Adipocyte (in vitro differentiated cells): ENCODE results near the gene CD36.
A peak's percentile ranks its signal among the peaks of the same experiment; 100 is the strongest.

Experiments
- DNase-seq: peaks from one replicate; pipeline ENCODE4 v3.0.0-alpha.2; 2015; ENCODE audit warnings: low read depth
- H3K27me3 ChIP-seq: replicated peaks from 2 replicates; pipeline ENCODE4 v1.7.0; 2013; ENCODE audit warnings: mild to moderate bottlenecking, low read length, moderate library complexity; ENCODE audit not compliant: control insufficient read depth, insufficient read depth
- H3K36me3 ChIP-seq: 2 replicates; pipeline ENCODE4 v1.7.0; 2013; ENCODE audit warnings: low read length, mild to moderate bottlenecking, moderate library complexity; ENCODE audit not compliant: control insufficient read depth, insufficient read depth, severe bottlenecking
- H3K4me1 ChIP-seq: 2 replicates; pipeline ENCODE4 v1.7.0; 2013; ENCODE audit warnings: mild to moderate bottlenecking, low read length, moderate library complexity; ENCODE audit not compliant: control insufficient read depth, insufficient read depth
- H3K4me3 ChIP-seq: 2 replicates; pipeline ENCODE4 v1.7.0; 2013; ENCODE audit warnings: mild to moderate bottlenecking, low read length, moderate library complexity
- H3K9ac ChIP-seq: 2 replicates; pipeline ENCODE4 v1.7.0; 2013; ENCODE audit warnings: mild to moderate bottlenecking, low read length, moderate library complexity
- H3K9me3 ChIP-seq: 2 replicates; pipeline ENCODE4 v1.7.0; 2013; ENCODE audit warnings: mild to moderate bottlenecking, low read length, moderate library complexity; ENCODE audit not compliant: control insufficient read depth

The CD36 gene

DNA sequence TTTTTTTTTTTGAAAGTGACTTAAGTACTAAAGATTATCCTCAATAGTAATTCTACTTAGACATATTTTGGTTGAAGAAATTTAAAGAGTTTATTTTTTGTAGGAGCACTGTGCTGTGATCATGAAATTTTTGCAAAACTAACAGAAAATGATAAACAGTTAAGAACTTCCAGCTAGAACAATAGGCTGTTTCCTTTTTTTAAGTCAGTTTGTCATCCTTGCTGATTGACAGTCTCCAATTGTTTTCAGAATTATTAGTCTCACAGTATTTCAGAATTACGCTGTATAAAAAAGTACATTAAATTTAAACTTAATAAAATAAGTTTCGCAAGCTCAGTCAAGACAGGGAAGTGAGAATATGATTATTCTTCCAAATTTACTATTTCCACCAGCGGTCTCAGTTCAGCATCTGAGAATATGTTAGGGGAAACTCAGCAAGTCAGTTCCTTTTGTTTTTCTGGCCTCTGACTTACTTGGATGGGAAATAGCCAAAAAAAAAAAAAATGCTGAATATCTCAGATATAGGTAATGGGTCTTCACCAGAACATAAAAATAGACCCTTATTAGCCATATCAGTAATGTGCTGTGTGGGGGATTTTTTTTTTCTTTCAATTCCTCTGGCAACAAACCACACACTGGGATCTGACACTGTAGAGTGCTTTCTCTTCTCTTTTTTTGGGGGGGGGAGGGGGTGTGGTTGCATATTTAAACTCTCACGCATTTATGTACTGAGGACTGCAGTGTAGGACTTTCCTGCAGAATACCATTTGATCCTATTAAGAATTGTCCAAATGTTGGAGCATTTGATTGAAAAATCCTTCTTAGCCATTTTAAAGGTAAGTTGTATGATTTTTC, at the start of gene CD36:
Gene CD36 (plus strand): TSS at position 732 of the 855 bp plus-strand sequence. CDS start 8,099 bp downstream, outside the sequence.
- peaks cover 61% of the 10 kb centered on the region for H3K4me1 ChIP-seq
- H3K27me3 ChIP-seq = no peaks in the 10 kb centered on the region
- H3K4me3 ChIP-seq = peak within 1 kb of the TSS; percentile 81
- H3K9ac ChIP-seq = peak within 1 kb of the TSS; percentile 87
- peaks cover 12% of the 10 kb centered on the region for H3K9me3 ChIP-seq
- no peak for DNase-seq
- no peaks in the 10 kb centered on the region for H3K36me3 ChIP-seq

- Histone ChIP-seq H3K4me3 (no peak overlapping the region), H3K9me3 (no peaks in the 10 kb centered on the region), H3K27me3 (no peaks in the 10 kb centered on the region), H3K9ac (no peak overlapping the region), H3K4me1 (peaks cover 15% of the 10 kb centered on the region), H3K36me3 (no peaks in the 10 kb centered on the region)
- no peak for DNase-seq
Observed at GRCh38 chr7:80589631-80590030, 48.8 kb upstream of the CD36 start.

GRCh38 chr7:80591654-80592053, 46.8 kb upstream of the CD36 start:
- H3K36me3 ChIP-seq = no peaks in the 10 kb centered on the region
- H3K9me3 ChIP-seq = no peaks in the 10 kb centered on the region
- DNase-seq = no peak
- H3K4me1 ChIP-seq = peaks cover 20% of the 10 kb centered on the region
- H3K9ac ChIP-seq = no peak overlapping the region
- no peaks in the 10 kb centered on the region for H3K27me3 ChIP-seq
- no peak overlapping the region for H3K4me3 ChIP-seq

- peak; percentile 59 for DNase-seq
- Histone ChIP-seq H3K36me3 (no peaks in the 10 kb centered on the region), H3K27me3 (no peaks in the 10 kb centered on the region), H3K4me1 (peaks cover 29% of the 10 kb centered on the region), H3K9ac (peak overlapping the region; percentile 30), H3K9me3 (no peaks in the 10 kb centered on the region), H3K4me3 (no peak overlapping the region)
Observed at GRCh38 chr7:80593869-80594586, 44.4 kb upstream of the CD36 start.

DNA sequence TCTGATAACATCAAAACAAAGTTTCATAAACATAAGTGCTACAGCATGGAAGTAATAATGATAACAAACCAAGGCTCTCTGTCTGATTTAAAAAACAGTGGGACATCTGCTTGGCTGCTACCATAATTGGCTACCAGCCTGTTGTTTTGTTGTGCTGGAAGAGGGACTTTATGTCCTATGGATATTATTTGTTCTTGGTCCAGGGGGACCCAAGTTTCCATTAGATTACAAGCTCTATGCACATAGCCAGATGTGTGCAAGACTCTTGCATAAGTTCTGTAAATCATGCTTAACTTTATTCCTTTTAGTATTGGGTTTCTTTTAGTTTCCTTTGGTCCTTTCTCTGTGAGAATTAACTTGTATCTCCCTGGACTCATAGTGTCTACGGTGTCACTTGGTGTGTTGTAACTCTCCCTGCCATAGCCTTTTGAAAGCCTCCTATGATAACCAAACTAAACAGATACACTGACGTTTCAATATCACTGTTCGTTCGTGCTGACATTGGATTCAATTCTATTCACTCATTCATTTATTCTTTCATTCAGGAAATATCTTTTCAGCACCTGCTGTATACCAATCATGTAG, 41.4 kb upstream of the CD36 start:
- Histone ChIP-seq H3K9me3 (no peaks in the 10 kb centered on the region), H3K36me3 (no peaks in the 10 kb centered on the region), H3K4me3 (peak overlapping the region; percentile 12), H3K4me1 (peaks cover 33% of the 10 kb centered on the region), H3K27me3 (no peaks in the 10 kb centered on the region), H3K9ac (peak overlapping the region; percentile 10)
- peak; percentile 50 for DNase-seq

- Histone ChIP-seq H3K36me3 (no peaks in the 10 kb centered on the region), H3K9me3 (no peaks in the 10 kb centered on the region), H3K4me3 (no peak overlapping the region), H3K27me3 (no peaks in the 10 kb centered on the region), H3K4me1 (peaks cover 34% of the 10 kb centered on the region), H3K9ac (no peak overlapping the region)
- no peak for DNase-seq
Observed at GRCh38 chr7:80597875-80598274, 40.6 kb upstream of the CD36 start.

DNA sequence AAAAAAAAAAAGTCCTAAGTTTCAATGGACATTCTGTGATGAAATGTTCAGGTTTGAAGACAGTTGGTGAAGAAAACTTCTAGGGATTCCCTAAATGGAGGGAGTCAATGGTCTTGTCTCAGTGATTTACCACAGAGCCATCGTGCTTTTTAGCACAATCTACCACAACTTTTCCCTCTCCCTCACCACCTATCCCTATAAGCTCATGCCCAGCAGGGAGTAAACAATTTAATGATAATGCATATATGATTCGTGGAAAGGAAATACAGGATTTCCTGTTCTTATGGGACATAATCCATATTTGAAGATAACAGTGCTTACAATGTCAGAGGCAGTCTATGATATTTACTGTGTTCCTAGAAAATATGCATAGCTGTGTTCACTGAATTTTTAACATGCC, 38.4 kb upstream of the CD36 start:
- no peaks in the 10 kb centered on the region for H3K27me3 ChIP-seq
- no peaks in the 10 kb centered on the region for H3K36me3 ChIP-seq
- no peaks in the 10 kb centered on the region for H3K9me3 ChIP-seq
- no peak overlapping the region for H3K9ac ChIP-seq
- no peak for DNase-seq
- H3K4me3 ChIP-seq = no peak overlapping the region
- peaks cover 26% of the 10 kb centered on the region for H3K4me1 ChIP-seq

DNA sequence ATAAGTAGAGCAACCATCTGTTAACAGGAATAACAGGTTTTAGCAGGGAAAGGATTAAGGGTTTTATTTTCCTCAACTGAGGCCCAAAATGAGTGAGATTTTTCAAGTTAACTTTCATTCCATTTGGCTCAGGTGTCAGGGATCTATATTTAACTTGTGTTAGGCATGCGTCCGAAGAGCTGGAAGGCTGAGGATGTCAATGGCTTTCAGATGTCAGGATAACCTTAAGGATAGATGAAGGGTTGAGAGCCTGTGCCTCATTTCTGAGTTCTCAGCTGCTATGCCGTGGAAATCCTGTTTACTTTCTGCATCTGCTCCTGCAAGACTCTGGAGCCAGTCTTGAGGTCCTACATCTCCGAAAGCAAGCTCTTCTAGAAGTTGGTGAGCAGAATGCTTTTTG, 36.4 kb upstream of the CD36 start:
- H3K9ac ChIP-seq = no peak overlapping the region
- peak overlapping the region; percentile 34 for H3K4me3 ChIP-seq
- no peak for DNase-seq
- H3K27me3 ChIP-seq = no peaks in the 10 kb centered on the region
- H3K4me1 ChIP-seq = peaks cover 16% of the 10 kb centered on the region
- H3K9me3 ChIP-seq = no peaks in the 10 kb centered on the region
- no peaks in the 10 kb centered on the region for H3K36me3 ChIP-seq

GRCh38 chr7:80603940-80604339, 34.5 kb upstream of the CD36 start:
- peaks cover 10% of the 10 kb centered on the region for H3K4me1 ChIP-seq
- H3K9me3 ChIP-seq = no peaks in the 10 kb centered on the region
- no peak overlapping the region for H3K9ac ChIP-seq
- H3K4me3 ChIP-seq = no peak overlapping the region
- H3K27me3 ChIP-seq = no peaks in the 10 kb centered on the region
- no peaks in the 10 kb centered on the region for H3K36me3 ChIP-seq
- DNase-seq = no peak

DNA sequence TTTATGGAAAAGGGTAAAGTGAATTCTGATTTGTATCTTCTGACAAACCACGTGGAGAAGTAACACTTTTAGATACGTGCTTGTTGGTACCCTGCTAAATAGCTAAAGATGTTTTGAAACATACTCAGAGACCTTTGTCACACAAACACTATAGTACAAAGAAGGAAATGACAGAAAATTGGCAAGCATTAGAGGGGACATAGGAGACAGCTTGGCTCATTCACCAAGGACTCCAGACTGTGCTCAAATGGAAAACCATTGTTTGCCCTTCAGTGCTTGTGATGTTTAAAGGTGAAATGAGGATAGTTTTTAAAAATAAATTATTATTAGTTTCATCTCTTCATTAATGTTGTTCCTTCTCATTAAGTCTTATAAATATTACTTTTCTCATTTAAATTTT, 34.0 kb upstream of the CD36 start:
- H3K27me3 ChIP-seq = no peaks in the 10 kb centered on the region
- DNase-seq = no peak
- no peak overlapping the region for H3K4me3 ChIP-seq
- no peak overlapping the region for H3K9ac ChIP-seq
- H3K9me3 ChIP-seq = no peaks in the 10 kb centered on the region
- no peaks in the 10 kb centered on the region for H3K36me3 ChIP-seq
- H3K4me1 ChIP-seq = peaks cover 10% of the 10 kb centered on the region

GRCh38 chr7:80607136-80607535, 31.3 kb upstream of the CD36 start:
- DNase-seq = peak; percentile 31
- no peaks in the 10 kb centered on the region for H3K36me3 ChIP-seq
- no peak overlapping the region for H3K4me3 ChIP-seq
- H3K4me1 ChIP-seq = peaks cover 19% of the 10 kb centered on the region
- no peaks in the 10 kb centered on the region for H3K27me3 ChIP-seq
- H3K9ac ChIP-seq = no peak overlapping the region
- H3K9me3 ChIP-seq = no peaks in the 10 kb centered on the region
